ENCODE data around the gene HBB.

The HBB gene

DNA sequence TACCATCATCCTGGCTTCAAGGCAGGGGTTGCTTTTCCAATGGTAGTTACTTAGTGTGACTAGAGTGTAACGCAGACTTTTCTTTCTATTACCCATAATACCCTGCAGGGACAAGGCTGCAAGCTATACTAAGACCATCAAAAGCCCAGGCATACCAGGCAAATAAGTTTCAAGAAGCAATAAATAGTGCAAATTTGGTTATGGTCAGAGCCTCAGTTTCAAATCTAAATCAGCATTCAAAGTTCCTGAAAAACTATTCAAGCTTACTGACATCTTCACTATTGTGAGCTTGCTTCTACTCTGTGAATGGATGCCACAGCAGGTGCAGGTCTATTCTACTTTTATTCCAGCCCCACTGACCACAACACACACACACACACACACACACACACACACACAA, 2.5 kb upstream of the HBB start:
- in situ Hi-C loops (cut with HindIII; ENCODE audit: low pct_unique_long_range_greater_than_20kb, low sequenced_read_pairs): no loop called here
- no peak for TF ChIP-seq JUND (IDR thresholded peaks at IDR 0.05; ENCODE audit: low read depth)

DNA sequence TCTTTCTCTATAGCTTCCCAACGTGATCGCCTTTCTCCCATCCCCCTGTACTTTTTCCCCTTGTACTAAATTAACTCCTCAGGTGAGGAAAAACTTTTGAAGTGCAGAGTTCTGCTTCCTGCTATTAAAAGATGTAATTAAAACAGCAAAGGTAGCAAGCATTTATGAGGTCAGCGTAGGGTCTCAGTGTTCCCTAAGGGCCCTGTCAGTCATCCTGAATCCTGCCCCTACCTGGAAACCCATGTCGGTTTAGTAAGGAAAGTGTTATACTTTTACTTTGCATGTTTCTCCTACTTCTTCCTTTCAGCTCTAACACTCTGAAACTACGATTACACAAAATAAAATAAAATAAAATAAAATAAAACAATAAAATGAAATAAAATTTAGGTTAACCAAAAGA, 1.3 kb upstream of the HBB start:
- no peak for DNase-seq (ENCODE audit: low read depth in 1 of 2, low spot score in 1 of 2)
- TF ChIP-seq JUND (IDR thresholded peaks at IDR 0.05; ENCODE audit: low read depth): no peak
- in situ Hi-C loops (cut with HindIII; ENCODE audit: low pct_unique_long_range_greater_than_20kb, low sequenced_read_pairs): no loop called here

More for the DNA sequence above, 2.5 kb upstream of the HBB start:
- DNase-seq (ENCODE audit: low read depth in 1 of 2, low spot score in 1 of 2): no peak

- in situ Hi-C loops (cut with HindIII; ENCODE audit: low pct_unique_long_range_greater_than_20kb, low sequenced_read_pairs): no loop called here
- DNase-seq (ENCODE audit: low read depth in 1 of 2, low spot score in 1 of 2): no peak
- no peak for TF ChIP-seq JUND (IDR thresholded peaks at IDR 0.05; ENCODE audit: low read depth)
Observed at GRCh38 chr11:5227681-5228080, 810 bp upstream of the HBB start.

GRCh38 chr11:5225480-5225871, 1.4 kb downstream of the HBB start:
- TF ChIP-seq JUND (IDR thresholded peaks at IDR 0.05; ENCODE audit: low read depth): no peak
- DNase-seq (ENCODE audit: low read depth in 1 of 2, low spot score in 1 of 2): no peak
- in situ Hi-C loops (cut with HindIII; ENCODE audit: low pct_unique_long_range_greater_than_20kb, low sequenced_read_pairs): no loop called here

- TF ChIP-seq JUND (IDR thresholded peaks at IDR 0.05; ENCODE audit: low read depth): no peak
- no peak for DNase-seq (ENCODE audit: low read depth in 1 of 2, low spot score in 1 of 2)
- in situ Hi-C loops (cut with HindIII; ENCODE audit: low pct_unique_long_range_greater_than_20kb, low sequenced_read_pairs): no loop called here
Observed at GRCh38 chr11:5224538-5225479, 2.1 kb downstream of the HBB start.

DNA sequence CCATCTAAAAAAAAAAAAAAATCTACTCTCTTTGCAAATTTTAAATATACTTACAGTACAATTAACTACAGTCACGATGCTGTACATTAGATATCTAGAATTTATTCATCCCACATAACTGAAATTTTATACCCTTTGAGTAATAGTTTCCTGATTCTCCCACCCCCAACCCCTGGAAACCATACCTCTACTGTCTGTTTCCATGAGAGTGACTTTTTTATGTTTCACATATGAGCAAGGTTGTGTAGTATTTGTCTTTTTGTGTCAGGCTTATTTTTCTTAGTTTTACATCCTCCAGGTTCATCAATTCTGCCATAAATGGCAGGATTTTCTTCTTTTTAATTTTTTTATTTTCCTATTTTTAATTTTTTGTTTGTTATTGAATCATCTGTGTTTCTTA, 3.2 kb downstream of the HBB start:
- TF ChIP-seq JUND (IDR thresholded peaks at IDR 0.05; ENCODE audit: low read depth): no peak
- in situ Hi-C loops (cut with HindIII; ENCODE audit: low pct_unique_long_range_greater_than_20kb, low sequenced_read_pairs): no loop called here
- no peak for DNase-seq (ENCODE audit: low read depth in 1 of 2, low spot score in 1 of 2)

DNA sequence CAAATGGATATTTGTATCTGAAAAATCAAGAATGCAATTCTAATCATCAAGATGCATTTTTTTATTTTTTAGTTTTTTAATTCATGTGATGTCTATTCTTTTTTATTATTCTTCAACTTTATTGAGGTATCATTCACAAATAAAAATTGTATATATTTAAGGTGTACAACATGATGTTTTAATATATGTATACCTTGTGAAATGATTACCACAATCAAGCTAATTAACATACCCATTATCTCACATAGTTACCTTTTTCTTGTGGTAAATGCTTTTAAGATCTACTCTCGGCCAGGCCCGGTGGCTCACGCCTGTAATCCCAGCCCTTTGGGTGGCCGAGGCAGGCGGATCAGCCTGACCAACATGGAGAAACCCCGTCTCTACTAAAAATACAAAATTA, 3.7 kb downstream of the HBB start:
- DNase-seq (ENCODE audit: low read depth in 1 of 2, low spot score in 1 of 2): no peak
- in situ Hi-C loops (cut with HindIII; ENCODE audit: low pct_unique_long_range_greater_than_20kb, low sequenced_read_pairs): no loop called here
- no peak for TF ChIP-seq JUND (IDR thresholded peaks at IDR 0.05; ENCODE audit: low read depth)

GRCh38 chr11:5210376-5210885, 16.4 kb downstream of the HBB start:
- in situ Hi-C loops (cut with HindIII; ENCODE audit: low pct_unique_long_range_greater_than_20kb, low sequenced_read_pairs): no loop called here
- no peak for TF ChIP-seq JUND (IDR thresholded peaks at IDR 0.05; ENCODE audit: low read depth)
- DNase-seq (ENCODE audit: low read depth in 1 of 2, low spot score in 1 of 2): no peak

GRCh38 chr11:5204787-5205186, 22.1 kb downstream of the HBB start:
- in situ Hi-C loops (cut with HindIII; ENCODE audit: low pct_unique_long_range_greater_than_20kb, low sequenced_read_pairs): no loop called here
- DNase-seq (ENCODE audit: low read depth in 1 of 2, low spot score in 1 of 2): peak; percentile 19 to 51

DNA sequence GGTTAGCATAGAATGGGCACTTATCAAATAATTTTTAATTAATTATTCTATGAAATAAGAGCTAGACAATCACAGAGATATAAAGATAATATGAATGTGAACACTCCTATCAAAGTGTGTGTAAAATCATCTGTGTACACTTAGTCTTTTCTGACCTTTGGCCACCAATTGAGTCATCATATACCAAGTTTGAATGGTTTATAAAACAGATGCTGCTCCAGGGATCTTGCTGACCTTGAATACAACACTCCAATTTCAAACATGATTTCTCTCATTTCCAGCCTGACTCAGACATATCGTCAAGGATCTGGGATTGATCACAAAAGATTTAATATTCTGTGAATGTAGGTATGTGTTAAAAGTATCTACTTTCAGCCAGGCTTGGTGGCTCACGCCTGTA, 23.5 kb downstream of the HBB start:
- TF ChIP-seq JUND (IDR thresholded peaks at IDR 0.05; ENCODE audit: low read depth): no peak
- DNase-seq (ENCODE audit: low read depth in 1 of 2, low spot score in 1 of 2): no peak
- in situ Hi-C loops (cut with HindIII; ENCODE audit: low pct_unique_long_range_greater_than_20kb, low sequenced_read_pairs): no loop called here

More at GRCh38 chr11:5204787-5205186, 22.1 kb downstream of the HBB start:
- no peak for TF ChIP-seq JUND (IDR thresholded peaks at IDR 0.05; ENCODE audit: low read depth)

- in situ Hi-C loops (cut with HindIII; ENCODE audit: low pct_unique_long_range_greater_than_20kb, low sequenced_read_pairs): no loop called here
Observed at GRCh38 chr11:5200582-5200981, 26.3 kb downstream of the HBB start, which contains the start of gene OR51V1. Gene OR51V1 (minus strand): TSS chr11:5200682. CDS start chr11:5200682, 0 bp downstream.

GRCh38 chr11:5198285-5198684, 28.6 kb downstream of the HBB start:
- in situ Hi-C loops (cut with HindIII; ENCODE audit: low pct_unique_long_range_greater_than_20kb, low sequenced_read_pairs): no loop called here
- no peak for DNase-seq (ENCODE audit: low read depth in 1 of 2, low spot score in 1 of 2)
- TF ChIP-seq JUND (IDR thresholded peaks at IDR 0.05; ENCODE audit: low read depth): no peak

More at GRCh38 chr11:5200582-5200981, 26.3 kb downstream of the HBB start, which contains the start of gene OR51V1:
- TF ChIP-seq JUND (IDR thresholded peaks at IDR 0.05; ENCODE audit: low read depth): no peak
- DNase-seq (ENCODE audit: low read depth in 1 of 2, low spot score in 1 of 2): no peak

GRCh38 chr11:5197536-5197935, 29.3 kb downstream of the HBB start:
- no peak for DNase-seq (ENCODE audit: low read depth in 1 of 2, low spot score in 1 of 2)
- no peak for TF ChIP-seq JUND (IDR thresholded peaks at IDR 0.05; ENCODE audit: low read depth)
- in situ Hi-C loops (cut with HindIII; ENCODE audit: low pct_unique_long_range_greater_than_20kb, low sequenced_read_pairs): no loop called here
